Stimulated activated CD8-positive, alpha-beta memory T cell treated with anti-CD3 and anti-CD28 coated beads, Interleukin-4, amount 100 ng/mL, for 24 hours (primary cell): ENCODE measurements around the gene MMP15.
"Not testable (repeated sequence)": the region's sequence is repeated elsewhere in the genome, so short reads cannot be mapped to it uniquely, and the experiment has no call there.

Experiments
- DNase-seq: peaks from one replicate; pipeline ENCODE4 v3.0.0-alpha.2; 2020; ENCODE audit warnings: low read depth

MMP15 gene

GRCh38 chr16:58086381-58087208 is 61.0 kb downstream of the MMP15 start:
- no peak for DNase-seq

GRCh38 chr16:58087209-58087913 is 61.8 kb downstream of the MMP15 start:
- DNase-seq: no peak

- no peak for DNase-seq
Observed at GRCh38 chr16:58088091-58088490, 62.5 kb downstream of the MMP15 start.

- not testable (repeated sequence) for DNase-seq
Observed at GRCh38 chr16:58090396-58090795, 64.8 kb downstream of the MMP15 start.

GRCh38 chr16:58094026-58094425 is 68.5 kb downstream of the MMP15 start:
- no peak for DNase-seq

- no peak for DNase-seq
Observed at GRCh38 chr16:58094791-58095574, 69.4 kb downstream of the MMP15 start.

- not testable (repeated sequence) for DNase-seq
Observed at GRCh38 chr16:58095575-58095960, 70.0 kb downstream of the MMP15 start.

GRCh38 chr16:58096249-58096648 is 70.7 kb downstream of the MMP15 start:
- DNase-seq: no peak
